CD1c-positive myeloid dendritic cell (primary cell): ENCODE results near the gene QRSL1.
"Not testable (repeated sequence)": the region's sequence is repeated elsewhere in the genome, so short reads cannot be mapped to it uniquely, and the experiment has no call there.

Experiments
- DNase-seq: peaks from one replicate; pipeline ENCODE4 v3.0.0-alpha.2; 2016; ENCODE audit errors: extremely low spot score

Gene QRSL1

DNA sequence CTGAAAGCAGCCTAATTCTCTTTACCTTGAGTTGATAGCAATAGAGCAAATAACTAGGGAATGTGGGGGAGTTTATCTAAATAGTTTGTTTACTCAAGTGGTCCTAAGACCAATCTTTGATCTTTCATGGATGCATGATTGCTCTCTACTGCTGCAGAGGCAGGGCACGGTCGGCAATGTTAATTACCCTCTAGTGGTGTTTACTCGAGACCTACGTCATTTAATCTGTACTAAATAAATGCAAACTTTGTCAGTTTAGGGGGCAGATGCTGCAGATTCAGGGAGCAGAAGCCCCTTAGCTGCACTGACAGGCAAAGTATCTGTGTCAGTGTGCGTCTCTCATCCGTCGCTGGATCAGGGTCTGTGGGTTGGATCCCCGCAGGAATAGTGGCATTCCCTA lies 7.0 kb upstream of the QRSL1 start:
- no peak for DNase-seq

DNA sequence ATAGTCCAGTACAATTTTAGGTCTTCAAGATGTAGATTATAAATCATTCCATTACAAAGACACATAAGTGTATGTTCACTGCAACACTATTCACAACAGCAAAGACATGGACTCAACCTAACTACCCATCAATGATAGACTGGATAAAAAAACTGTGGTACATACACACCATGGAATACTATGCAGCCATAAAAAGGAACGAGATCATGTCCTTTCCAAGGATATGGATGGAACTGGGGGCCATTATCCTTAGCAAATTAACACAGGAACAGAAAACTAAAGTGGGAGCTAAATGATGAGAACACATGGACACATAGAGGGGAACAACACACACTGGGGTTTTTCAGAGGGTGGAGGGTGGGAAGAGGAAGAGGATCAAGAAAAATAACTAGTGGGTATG lies 6.3 kb upstream of the QRSL1 start:
- no peak for DNase-seq

GRCh38 chr6:106626485-106626884 lies 2.9 kb upstream of the QRSL1 start:
- no peak for DNase-seq

DNA sequence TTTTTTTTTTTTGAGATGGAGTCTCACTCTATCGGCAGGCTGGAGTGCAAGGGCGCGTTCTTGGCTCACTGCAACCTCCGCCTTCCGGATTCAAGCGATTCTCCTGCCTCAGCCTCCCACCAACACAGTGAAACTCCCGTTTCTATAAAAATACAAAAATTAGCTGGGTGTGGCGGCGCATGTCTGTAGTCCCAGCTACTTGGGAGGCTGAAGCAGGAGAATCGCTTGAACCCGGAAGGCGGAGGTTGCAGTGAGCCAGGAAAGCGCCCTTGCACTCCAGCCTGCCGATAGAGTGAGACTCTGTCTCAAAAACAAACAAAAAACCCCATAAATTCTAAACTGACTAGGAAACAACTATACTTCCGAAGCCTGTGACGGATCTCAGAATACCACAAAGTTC lies 1.6 kb upstream of the QRSL1 start:
- not testable (repeated sequence) for DNase-seq

- no peak for DNase-seq
These were observed 698 bp upstream of the QRSL1 start for GRCh38 chr6:106628658-106629102.

GRCh38 chr6:106629859-106630163 lies 433 bp downstream of the QRSL1 start:
- no peak for DNase-seq

DNA sequence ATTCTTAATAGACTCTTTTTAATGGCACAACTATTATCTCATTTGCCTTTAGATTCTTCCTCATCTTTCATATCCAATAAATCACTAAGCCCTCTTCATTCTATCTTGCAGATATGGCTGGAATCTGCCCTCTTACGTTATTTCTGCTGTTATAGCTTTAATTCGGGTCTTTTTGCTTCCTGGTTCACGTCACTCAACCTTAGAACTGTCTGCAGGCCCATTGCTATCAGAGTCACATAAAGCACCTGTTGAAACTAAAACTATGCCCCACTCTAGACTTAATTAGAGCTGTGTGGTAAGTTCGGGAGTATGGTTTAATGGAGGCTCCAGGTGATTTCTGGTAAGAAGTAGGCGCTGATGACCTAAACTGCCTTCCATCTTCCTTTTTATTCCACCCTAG lies 988 bp downstream of the QRSL1 start:
- DNase-seq, result no peak

DNA sequence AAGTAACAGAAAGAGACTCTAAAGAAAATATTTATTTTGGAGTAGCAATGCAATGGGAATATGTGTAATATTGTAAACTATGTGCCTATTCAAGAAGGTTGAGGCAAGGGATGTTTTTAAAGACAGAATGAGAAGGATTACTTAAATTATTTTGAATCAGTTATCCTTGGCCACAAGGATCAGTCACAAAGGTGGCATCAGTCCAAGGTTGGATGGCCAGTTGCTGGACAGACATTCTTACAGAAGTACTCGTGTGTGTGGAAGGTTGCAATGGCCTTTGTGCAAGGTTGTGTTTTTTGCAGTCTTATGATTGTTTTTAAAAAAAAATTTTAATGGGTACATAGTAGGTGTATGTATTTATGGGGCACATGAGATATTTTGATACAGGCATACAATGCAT lies 2.0 kb downstream of the QRSL1 start:
- DNase-seq, result no peak

GRCh38 chr6:106634565-106634964 lies 5.2 kb downstream of the QRSL1 start:
- no peak for DNase-seq

GRCh38 chr6:106637051-106637716 lies 7.8 kb downstream of the QRSL1 start:
- peak; percentile 55 for DNase-seq

DNA sequence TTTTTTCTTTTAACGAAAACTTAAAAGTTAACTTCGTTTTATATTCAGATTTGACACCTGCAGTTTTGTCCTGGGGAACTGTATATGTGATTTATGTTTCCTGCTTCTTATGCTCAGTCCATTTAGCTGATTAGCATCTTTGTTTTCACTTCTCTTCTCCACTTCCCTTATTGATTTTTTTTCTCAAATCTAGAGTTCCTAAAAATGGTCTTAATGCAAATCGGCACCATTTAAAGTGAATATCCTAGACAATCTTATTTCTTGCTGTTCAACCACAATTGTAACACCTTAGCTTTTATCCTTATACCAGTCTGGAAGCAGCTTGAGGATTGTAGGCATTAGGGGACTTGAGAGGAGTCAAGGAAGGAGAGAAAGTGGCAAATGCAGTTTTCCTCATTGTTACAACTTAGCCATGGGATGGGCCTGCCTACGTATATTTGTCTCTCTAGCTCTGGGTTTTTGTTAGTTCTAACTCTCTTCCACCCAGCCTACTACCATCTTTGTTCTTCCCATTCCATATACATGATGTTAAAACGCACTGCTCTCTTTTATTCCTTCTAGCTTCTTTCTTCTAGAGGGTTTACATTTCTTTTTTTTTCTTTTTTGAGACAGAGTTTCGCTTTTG lies 8.5 kb downstream of the QRSL1 start:
- peak; percentile 69 for DNase-seq

DNA sequence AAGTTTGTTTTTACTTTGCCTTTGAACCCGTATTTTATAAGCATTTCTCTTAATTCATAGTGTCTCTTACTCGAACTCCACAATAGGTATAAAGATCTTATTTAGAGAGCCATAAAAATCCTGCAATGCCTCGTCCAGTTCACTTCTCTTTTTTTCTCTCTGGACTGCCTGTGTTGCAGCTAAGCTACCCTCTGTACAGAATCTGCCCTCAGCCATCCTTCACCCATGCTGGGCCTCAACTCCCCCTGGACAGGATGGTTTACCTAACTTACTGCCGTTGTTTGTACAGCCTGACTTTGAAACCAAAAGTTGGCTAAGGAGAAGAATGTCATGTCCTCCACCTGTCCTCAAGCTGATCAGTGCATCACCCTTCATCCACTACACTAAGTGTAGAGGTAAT lies 10.4 kb downstream of the QRSL1 start:
- DNase-seq, result no peak

DNA sequence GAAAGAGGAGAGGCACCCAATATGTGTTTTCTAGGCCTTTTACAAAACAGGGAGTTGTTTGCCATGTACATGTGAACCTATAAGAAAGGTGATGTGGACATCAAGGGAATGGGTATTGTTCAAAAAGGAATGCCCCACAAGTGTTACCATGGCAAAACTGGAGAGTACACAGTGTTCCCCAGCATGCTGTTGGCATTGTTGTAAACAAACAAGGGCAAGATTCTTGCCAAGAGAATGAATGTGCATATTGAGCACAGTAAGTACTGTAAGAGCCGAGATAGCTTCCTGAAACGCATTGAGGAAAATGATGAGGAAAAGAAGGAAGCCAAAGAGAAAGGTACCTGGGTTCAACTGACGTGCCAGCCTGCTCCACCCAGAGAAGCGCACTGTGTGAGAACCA lies 13.1 kb downstream of the QRSL1 start:
- no peak for DNase-seq

- no peak for DNase-seq
These were observed 13.7 kb downstream of the QRSL1 start for GRCh38 chr6:106643061-106643460.

DNA sequence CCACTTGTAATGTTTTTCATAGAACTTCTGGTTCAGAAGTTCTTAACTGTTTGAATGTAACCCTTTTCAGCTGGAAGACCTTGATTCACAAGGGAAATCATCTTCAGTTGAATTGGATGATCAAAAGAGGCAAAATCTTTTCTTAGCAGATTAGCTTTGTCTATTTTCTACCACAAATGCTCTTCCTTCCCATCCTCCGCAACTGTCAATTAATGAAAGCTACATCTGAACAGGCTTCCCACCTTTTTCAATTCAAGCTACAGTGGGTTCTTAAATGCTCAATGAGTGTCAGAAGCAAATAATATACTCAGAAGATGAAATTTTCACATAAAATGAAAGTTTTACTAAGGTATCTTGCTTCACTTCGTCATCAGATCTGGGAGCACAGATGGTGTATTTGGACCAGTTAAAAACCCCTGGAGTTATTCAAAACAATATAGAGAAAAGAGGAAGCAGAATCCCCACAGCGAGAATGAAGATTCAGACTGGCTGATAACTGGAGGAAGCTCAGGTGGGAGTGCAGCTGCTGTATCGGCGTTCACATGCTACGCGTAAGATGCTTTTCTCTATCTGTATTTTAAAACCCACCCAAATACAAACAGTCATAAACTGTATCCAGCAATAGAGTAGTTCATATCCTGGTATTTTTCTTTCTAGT lies 19.4 kb downstream of the QRSL1 start:
- no peak for DNase-seq

DNA sequence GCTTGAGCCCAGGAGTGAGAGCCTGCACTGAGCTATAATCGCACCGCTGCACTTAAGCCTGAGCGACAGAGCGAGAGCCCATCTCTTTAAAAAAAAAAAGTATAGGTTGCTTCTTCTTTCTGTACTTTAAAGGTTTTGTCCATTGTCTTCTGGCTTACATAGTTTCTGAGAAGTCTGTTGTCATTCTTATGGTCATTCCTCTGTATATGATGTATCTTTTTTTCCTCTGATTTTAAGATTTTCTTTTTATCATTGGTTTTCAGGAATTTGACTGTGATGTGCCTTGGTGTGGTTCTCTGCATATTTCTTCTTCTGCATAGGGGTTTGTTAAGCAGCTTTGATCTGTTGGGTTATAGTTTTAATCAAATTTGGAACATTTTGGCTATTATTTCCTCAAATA lies 29.1 kb downstream of the QRSL1 start:
- no peak for DNase-seq

GRCh38 chr6:106659859-106660258 lies 30.5 kb downstream of the QRSL1 start:
- no peak for DNase-seq

GRCh38 chr6:106662458-106662857 lies 33.1 kb downstream of the QRSL1 start:
- no peak for DNase-seq

DNA sequence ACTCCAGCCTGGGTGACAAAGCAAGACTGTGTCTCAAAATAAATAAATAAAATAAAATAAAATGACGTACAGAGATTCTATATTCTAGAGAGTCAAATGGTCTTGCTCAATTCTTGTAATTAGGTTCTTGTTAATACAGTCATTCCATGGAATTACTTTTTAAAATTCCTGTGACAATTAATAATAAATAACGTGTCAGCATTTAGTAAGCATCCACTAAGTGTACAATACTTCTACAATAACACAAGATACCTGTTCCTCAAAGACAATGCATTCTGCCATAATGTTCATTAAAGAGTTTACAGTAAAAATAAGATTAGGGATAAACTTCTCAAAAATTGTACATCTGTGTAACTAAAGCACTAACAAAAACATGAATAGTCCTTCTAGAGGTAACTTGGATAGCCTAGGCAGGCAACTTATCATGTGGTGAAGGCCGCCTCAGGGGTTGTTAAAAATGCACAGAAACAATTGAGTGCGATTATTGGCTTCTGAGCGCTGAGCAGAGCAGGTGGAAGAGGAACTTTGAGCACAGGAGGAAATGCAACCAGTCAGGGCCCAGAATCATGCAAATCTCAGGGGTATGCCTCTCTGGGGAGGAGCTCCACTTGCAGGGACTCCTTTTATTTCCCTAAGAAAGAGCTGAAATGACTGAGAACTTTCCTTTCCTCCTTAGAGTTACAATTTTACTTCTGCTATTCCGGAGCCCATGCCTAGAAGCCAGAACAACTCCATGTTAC lies 37.1 kb downstream of the QRSL1 start:
- peak; percentile 37 for DNase-seq

DNA sequence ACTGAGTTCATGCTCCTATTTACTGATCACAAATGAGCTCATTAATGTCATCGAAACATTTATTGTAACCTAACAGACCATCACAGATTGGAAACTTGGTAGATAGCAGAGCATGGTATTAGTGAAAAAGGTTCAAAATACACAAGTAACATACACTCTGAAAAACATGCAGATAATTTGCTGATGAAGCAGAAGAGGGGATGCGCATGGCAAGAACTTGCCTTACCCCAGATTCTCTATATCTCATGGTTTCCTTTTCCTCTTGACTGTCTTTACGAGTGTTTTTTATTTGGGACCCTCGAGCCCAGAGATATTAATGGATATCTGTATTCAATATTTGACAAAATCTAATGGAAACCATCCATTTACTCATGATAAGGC lies 37.6 kb downstream of the QRSL1 start:
- DNase-seq, result no peak

GRCh38 chr6:106670236-106670635 lies 40.9 kb downstream of the QRSL1 start:
- no peak for DNase-seq

- no peak for DNase-seq
These were observed 42.3 kb downstream of the QRSL1 start for GRCh38 chr6:106671651-106672050.
